ENCODE measurements around the gene STT3B.

- TF ChIP-seq CTCF (IDR thresholded peaks at IDR 0.05; ENCODE audit: low read length) (no peak), EZH2 (optimal IDR thresholded peaks at IDR 0.05; ENCODE audit: low read depth, low read length) (no peak), EZH2phosphoT487 (IDR thresholded peaks at IDR 0.05; ENCODE audit: low read length) (no peak)
These were observed 9.2 kb upstream of the STT3B start for GRCh38 chr3:31523543-31523942.
